ENCODE results near the gene CACNG1.
"Not testable (repeated sequence)": the region's sequence is repeated elsewhere in the genome, so short reads cannot be mapped to it uniquely, and the experiment has no call there.

The CACNG1 gene

DNA sequence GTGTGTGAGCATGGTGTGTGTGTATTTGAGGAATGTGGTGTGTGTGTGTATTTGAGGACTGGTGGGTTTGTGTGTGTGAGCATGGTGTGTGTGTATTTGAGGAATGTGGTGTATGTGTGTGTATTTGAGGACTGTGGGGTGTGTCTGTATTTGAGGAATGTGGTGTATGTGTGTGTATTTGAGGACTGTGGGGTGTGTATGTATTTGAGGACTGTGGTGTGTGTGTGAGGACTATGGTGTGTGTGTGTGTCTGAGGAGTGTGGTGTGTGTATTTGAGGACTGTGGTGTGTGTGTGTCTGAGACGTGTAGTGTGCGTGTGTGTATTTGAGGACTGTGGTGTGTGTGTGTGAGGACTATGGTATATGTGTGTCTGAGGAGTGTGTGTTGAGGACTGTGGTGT, 18.0 kb upstream of the CACNG1 start:
- DNase-seq = no peak

DNA sequence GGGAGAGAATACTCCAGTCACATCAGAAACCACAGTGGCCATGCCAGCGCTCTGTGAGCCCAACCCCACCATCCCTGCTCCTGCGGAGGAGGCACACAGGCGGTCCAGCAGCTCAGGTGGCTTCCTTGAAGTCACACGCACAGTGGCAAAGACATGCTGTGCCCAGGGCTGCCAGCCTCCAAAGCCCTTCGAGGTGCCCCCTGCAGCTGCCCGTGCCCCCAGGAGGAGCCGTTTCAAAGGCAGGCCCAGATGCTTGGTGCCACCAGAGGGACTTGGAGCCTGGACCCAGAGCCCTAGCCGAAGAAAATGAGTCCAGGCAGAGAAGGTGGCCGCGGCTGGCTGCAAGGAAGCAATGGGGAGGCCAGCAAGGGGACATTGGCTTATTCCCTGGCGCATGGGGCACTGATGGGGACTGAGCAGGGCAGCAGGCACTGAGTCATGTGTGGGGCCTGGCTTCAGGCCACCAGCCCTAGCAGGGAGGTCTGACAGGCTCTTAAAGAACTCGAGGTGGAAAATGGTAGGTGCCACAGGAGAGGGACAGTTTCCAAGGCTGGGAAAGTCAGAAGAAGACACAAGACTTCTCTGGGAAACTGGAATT, 17.2 kb upstream of the CACNG1 start:
- no peak for DNase-seq

DNA sequence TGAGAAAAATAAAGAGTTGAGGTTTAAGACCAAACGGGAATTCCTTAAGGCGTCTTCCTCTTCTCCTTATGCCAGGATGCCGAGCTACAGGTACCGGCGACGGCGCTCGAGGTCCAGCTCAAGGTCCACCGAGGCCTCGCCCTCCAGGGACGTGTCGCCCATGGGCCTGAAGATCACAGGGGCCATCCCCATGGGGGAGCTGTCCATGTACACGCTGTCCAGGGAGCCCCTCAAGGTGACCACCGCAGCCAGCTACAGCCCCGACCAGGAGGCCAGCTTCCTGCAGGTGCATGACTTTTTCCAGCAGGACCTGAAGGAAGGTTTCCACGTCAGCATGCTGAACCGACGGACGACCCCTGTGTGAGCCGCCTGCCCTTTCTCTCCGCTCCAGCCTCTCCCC, 13.7 kb upstream of the CACNG1 start:
- DNase-seq = no peak

DNA sequence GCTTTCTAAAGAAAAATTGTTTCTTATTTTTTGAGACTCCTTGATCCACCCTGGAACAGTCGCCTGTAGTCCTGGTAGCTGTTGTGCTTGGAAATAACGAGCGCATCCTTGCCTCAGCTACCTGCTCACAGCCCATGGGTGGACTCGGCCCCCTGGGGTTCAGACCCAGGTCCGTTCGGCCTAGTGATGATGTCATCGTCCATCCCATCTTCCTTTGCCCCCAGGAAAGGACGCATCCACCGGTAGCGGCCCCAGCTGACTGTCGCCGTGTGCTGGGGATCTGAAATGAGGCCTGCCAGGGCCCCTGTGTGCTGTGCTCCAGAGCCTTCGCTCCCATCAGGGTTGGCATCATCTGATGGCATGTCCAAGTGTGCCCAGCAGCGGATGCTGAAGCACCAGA, 12.0 kb upstream of the CACNG1 start:
- no peak for DNase-seq

DNA sequence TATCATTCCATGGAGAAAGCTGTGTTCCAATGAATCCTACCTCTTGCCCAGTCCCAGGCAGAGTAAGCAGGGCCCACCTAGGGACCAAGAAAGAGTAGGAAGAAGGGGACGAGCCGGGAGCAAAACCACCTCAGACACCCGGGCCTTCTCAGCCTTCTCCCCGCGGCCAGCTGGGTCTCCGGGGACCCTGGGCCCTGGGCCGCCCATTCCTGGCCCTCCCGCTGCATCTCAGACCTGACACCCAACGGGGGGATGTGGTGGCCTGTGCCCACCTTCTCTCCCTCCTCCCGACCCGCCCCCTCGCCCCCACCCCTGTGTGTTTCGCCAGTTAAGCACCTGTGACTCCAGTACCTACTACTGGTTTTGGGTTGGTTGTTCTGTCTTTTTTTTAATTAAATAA, 11.4 kb upstream of the CACNG1 start:
- DNase-seq = no peak

DNA sequence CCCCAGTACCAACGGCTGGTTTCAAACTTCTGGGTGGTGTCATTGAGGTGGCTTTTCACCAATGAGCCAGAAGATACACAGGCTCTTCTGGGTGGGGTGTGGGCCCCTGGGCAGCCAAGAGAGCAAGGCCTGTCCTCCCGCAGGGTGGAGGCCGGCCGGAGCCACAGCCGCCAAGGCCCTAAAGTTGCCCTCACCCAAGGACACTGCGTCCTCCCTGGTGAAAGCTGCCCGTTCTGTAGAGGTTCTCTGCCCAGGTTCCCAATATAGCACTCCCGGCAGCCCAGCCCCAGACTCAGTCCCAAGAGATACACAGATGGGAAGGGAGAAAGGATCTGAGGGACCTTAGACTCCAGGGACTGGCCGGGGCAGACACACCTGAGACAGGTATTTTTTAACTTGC, 10.7 kb upstream of the CACNG1 start:
- no peak for DNase-seq

DNA sequence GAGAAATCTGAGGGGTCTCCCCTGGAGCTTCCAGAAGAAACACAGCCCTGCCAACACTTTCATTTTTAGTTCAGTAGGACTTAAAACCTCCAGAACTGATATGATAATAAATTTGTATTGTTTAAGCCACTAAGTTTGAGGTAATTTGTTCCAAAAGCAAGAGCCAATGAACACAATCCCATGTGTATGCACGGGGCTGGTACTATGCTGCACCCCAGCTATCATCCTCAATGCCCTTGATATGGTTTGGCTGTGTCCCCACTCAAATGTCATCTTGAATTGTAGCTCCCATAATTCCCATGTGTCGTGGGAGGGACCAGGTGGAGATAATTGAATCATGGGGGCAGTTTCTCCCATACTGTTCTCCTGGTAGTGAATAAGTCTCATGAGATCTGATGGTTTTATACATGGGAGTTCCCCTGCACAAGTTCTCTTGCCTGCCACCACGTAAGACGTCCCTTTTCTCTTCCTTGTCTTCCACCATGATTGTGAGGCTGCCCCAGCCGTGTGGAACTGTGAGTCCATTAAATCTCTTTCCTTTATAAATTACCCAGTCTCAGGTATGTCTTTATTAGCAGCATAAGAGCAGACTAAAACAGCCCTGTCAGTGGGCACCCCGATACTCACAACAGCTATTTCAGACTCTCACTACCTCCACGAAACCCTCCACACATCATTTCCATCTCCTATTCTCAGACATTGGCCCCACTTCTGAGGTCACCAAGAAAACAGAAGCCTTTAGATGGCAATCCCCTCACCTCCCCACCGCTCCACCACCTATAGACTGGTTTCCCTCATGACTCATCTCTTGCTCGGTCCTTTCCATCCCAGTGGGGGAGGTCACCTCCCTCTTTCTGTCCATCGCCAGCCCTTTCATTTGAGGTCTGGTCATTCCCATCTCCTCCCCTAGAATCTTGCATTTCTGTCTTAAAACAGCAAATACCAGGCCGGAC, 8.9 kb upstream of the CACNG1 start:
- DNase-seq = no peak

DNA sequence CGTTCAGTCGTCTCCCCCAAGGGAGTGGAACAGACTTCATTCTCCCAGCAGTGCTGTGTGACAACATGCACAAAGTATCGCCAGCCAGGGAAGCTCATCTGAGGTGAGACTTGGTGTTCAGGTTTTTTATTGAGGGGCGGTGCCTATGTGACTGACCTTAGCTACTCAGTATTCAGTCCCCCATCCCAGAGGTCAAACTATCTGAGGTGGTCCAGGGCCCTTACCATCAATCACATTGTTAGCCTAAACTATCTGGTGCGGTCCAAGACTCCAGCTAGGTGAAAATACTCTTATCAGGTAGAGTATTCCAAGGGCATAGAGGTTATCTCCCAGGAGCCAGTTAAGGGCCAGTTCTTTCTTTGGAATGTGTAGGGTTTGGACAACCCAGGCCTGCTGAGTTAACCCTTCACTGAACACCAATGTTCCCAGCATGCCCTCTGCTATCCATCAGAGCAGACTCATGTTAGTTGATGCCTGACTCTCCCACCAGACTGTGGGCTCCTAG, 5.4 kb upstream of the CACNG1 start:
- DNase-seq = no peak

DNA sequence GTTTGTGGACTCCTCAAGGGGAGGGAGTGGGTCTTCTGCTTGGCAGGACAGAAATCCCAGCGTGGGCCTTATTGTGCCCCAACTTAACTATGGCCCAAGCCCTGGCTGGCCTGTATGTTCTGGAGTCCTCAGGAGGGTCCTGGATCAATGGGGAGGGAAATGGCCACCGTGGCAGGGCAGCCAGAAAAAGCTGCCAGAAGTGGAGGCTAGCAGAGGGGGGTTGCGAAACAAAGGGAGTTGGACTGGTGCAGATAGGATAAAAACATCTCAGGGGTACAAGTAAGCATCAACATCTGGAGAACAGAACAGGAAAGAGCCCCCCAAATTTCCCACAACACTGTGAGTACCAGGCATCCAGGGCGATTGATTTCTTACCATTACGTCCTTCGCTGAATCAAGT, 3.7 kb upstream of the CACNG1 start:
- DNase-seq = no peak

DNA sequence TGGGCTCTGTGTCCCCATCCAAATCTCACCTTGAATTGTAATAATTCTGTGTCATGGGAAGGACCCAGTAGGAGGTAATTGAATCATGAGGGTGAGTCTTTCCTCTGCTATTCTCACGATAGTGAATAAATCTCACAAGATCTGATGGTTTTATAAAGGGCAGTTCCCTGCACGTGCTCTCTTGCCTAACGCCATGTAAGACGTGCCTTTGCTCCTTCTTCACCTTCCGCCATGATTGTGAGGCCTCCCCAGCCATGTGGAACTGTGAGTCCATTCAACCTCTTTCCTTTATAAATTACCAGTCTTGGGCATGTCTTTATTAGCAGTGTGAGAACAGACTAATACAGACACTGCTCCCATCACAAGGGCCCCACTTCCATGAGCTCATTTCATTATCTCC, 3.2 kb upstream of the CACNG1 start:
- DNase-seq = not testable (repeated sequence)

DNA sequence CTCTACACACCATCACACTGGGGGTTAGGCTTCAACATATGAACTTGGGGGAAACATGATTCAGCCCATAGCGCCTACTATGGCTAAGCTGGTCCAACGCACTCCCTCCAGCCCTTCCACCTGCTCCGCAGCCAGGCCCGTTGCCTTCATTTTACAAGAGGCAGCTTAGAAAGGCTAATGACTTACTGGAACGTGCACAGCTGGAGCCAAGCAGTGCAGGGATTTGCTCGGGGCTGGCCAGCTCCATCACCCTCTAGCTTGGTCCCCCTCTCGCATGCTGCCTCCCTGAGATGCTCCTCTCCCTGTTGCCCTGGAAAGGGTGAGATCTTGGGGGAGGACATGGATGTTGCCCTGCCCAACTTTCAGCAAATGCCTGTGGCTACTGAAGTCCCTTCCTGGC, 2.8 kb upstream of the CACNG1 start:
- DNase-seq = no peak

DNA sequence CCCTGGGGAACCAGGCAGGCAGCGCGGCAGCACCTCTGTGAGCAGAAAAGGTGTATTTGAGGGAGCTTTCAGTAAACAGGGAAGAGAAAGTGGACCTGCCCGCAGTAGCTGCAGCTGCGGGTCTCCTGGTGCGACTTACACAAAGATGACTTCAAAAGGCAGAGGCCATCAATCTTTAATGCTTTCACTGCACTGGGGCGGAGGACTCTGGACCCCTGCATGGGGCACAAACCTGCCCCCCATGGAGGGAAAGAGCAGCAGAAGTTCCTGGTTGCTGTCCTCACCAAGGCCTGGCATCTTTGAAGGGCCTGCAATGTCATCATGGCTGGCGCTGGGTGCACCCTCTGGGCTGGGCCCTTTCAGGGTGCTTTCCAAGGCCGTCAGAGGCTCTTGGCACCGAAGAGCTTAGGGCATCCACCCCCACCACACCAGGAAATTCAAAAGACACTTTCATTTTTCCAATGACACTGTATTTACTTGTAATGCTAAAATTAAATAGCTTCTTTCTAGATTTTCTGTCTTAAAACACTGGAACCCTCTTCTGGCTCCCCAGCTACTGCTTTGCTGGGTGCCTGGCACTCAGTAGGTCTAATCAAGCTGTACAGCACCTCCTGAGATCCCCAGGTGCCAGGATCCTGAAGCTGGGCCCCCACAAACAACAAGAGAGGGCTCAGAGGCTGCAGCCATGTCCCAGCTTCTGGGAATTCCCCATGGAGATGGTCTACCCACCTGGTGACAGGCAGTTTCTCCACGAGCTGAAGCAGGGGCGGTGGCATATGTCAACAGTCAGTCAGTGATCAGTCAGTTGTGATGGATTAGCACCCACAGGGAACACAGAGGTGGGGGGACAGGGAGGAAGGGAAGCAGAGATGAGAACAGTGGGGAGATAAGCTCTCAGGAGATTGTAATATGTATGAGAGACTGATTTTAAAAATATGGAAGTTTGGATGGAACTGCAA, 2.1 kb upstream of the CACNG1 start:
- DNase-seq = no peak

DNA sequence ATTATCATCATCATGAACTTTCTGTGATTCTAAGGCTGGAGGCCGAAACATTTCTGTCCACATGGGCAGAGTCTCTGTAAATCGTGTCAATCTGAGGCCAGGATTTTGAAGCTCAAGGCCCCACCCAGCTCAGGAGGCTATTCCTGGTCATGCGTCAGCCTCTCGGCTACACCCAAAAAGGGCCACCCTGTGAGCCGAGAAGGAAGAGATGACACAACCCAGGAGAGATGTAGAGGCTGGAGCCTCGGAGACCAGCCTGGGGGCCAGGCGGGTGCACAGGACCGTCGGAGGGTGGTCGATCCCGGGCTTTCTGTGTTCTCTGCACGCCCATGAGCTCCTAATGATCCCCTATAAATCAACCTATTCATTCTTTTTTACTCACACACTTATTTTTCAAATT, 1.1 kb upstream of the CACNG1 start:
- no peak for DNase-seq

DNA sequence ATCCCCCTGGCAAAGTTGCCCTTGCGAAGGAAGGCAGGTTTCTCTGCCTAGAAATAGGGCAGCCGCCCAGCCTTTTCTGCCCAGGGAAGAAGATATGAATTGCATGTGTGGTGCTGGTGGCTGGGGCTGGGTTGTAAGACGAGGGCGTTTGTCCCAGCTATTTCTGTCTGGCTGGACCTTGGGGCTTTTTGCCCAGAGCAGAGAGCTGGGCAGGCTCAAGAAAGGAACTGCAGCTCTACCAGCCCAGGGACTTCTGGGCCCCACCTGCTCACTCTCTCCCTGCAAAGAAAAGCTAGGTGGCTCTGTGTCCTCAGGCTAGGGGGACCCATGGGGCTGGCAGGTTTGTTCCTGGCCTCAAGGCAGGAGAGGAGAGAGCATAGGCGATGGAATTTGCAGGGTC, 586 bp downstream of the CACNG1 start:
- DNase-seq = no peak

DNA sequence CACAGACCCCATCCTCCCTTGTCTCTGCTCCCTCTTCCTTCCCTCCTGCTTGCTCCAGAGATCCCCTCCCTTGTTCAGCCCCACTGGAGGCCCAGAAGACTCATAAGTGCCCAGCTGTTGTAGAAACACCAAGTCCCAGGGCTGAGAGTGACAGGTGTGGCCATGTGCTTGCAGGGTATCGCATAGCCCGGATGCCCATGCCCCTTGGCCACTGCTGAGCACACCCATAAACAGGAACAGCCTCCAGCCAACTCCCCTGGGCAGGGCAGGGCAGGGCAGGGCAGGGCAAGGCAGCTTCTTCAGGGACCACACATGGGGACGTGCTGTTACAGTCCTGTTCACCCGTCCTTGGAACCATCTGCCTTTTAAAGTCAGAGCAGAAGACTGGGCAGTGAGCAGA, 2.0 kb downstream of the CACNG1 start:
- no peak for DNase-seq

DNA sequence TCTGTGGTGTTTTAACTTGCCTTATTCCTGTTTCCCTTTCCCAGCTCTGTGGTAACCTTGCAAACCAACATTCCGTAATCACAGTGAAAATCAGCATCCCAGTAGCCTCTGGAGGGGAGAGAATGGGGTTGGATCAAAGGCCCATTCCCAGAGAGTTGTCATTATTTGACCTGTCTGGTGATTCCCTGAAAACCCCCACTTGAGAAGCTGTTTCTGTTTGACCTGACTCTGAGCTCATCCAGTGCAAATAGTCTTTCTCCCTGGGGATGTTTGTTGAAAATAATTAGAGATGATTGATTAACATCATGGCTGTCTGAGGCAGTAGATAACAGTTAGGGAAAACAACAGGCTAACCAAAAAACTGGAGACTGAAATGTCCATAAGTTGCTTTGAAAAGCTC, 3.0 kb downstream of the CACNG1 start:
- no peak for DNase-seq

DNA sequence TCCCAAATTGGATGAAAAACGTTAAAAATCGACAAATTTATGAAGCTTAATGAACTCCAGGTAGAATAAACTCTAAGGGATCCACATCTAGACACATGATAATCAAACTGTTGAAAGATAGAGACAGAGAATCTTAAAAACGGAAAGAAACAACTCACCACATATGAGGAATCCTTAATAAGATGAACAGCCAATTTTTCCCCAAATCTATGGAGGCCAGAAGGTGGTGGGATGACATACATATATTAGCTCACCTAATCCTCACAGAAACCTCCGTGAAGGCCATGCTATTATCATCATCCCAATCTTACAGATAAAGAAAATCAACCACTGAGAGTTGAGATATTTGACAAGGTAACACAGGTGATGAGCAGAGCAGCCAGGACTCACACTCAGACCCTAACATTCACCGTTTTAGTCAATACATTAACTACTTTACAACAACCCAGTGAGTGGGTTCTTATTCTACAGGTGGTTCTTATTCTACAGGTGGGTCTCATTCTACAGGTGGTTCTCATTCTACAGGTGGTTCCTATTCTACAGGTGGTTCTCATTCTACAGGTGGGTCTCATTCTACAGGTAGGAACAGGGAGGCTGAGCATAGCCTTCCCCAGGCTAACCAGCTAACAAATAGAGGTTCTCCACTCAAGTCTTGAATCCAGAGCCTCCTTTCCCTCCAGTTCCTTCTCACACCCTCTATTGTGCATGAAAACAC, 4.8 kb downstream of the CACNG1 start:
- no peak for DNase-seq

DNA sequence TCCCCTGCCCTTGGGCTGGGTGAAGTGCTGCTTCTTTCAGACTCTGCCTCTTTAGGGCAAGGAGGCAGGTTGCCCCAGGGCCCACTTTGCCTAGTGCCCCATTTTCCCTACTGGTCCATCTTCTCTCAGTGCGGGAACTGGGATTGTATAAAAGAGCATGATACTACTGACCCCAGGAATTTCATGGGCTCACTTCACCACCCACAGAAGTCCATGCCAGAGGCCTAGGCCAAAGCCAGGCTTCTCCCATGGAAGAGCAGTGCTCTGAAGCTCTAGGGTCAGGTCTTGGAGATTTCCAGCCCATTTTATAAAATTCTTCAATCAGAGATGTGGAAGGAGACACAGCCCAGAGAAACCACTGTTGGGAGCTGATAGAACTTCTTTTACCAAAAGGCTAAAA, 5.7 kb downstream of the CACNG1 start:
- DNase-seq = no peak

DNA sequence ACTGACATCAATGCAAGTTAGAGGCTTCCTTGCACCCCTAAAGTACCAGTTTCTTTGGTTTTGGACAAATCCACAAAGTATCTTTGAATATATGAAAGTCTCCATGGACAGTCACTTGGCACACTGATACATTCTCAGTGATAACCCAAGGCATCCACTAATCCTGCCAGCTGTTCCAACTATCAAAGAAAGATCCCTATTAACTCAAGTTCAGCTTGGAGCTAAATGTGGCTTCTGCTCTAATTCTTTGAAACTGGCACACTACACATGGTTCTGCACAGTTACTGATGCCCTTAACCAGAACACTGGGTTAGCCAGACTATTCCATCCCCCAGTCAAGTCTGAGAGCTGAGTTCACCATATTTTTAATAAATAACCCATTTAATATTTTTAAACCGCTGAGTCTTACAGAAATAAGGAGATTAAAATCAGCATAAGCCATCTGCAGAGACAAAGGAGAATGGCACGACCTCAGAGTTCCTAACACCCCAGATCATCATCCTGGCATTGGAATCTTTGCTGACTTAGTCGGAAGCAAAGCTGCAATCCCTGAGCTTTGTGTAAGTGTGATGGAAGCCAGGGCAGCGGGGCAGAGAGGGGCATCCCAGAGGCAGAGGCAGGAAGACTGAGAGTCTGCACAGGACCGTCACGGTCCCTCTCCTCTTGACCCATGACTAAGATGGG, 6.3 kb downstream of the CACNG1 start:
- no peak for DNase-seq

DNA sequence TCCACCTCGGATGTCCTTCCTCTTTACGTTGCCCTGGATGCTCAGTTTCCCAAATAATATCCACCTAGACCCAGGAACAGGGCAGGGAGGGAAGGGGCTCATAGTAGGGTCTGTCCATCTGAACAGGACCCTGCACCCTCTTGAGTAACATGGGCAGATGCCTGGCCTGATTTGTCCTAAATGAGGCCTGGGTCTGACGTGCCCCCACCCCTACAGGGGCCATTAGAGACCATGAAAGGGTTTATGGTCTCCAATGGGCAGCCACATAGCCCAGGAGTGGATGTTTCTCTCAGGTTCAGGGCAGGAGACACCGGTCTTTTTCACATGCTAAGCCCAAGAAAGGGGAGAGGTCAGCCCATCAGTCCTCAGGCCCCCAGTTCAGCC, 6.8 kb downstream of the CACNG1 start:
- DNase-seq = no peak

DNA sequence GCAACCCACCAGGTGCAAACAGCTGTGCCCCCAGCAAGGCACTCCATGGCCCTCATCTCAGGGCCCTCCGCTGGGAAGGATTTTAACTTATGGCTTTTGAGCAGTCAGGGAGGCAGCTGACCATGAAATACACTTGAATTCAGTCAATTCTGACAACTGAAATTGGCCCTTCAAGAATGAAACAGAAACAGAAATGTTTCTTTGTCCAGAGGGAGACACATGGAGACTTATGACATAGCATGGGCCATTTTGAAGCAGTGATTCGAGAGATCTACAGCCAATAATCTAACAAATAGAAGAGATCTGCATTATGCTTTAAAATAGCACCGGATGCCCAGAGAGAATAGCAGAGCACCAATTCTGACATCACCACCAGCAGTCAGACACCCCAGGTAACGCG, 7.5 kb downstream of the CACNG1 start:
- DNase-seq = no peak
